PC-9 (cell line): ENCODE measurements around the gene TMEM25. TPM values are rescaled to one million over a fixed set of nuclear protein-coding genes. Genes with fewer than 3 reads are reported as not detected.

Experiments
- BruUV-seq: library from RNA; stranded (reverse); fragments of 400-500 nt; replicated peaks from 2 replicates; lab custom pipeline; 2021; lab: Mats Ljungman, UMichigan
- CTCF ChIA-PET: fragments of 300-600 bp; sonication (Branson Sonifier 250); formaldehyde crosslinking; loops from one replicate; lab custom pipeline; 2022; ENCODE audit warnings: antibody characterized with exemption; lab: Charles Lee
- POLR2A ChIA-PET: fragments of 300-600 bp; sonication (Branson Sonifier 250); formaldehyde crosslinking; loops from one replicate; lab custom pipeline; 2022; ENCODE audit warnings: antibody characterized with exemption; ENCODE audit not compliant: unreplicated experiment; lab: Charles Lee
- DNase-seq, 2 experiments: peaks; one replicate each; pipeline versions ENCODE4 v3.0.0 to v3.0.0-alpha.2; 2015 to 2022; ENCODE audit warnings: mixed read lengths in 1 of 2
- H2AFZ ChIP-seq: fragments of 200-600 bp; sonication (generic); 2 replicates; pipeline ENCODE4 v1.8.1; 2017; ENCODE audit warnings: antibody characterized with exemption
- H3F3A ChIP-seq: fragments of 200-600 bp; sonication (generic); 2 replicates; pipeline ENCODE4 v1.8.1; 2017; ENCODE audit warnings: antibody characterized with exemption, mild to moderate bottlenecking, low read depth; ENCODE audit not compliant: insufficient read depth
- H3K27ac ChIP-seq: fragments of 200-600 bp; sonication (generic); 2 replicates; pipeline ENCODE4 v1.6.1; 2016; ENCODE audit warnings: mixed run types
- H3K27me3 ChIP-seq: fragments of 200-600 bp; sonication (generic); 2 replicates; pipeline ENCODE4 v1.6.1; 2016; ENCODE audit warnings: low read depth, mixed run types; ENCODE audit not compliant: insufficient read depth
- H3K36me3 ChIP-seq: fragments of 200-600 bp; sonication (generic); 2 replicates; pipeline ENCODE4 v1.6.1; 2016; ENCODE audit warnings: low read depth, mixed run types
- H3K4me1 ChIP-seq: fragments of 200-600 bp; sonication (generic); replicated peaks from 2 replicates; pipeline ENCODE4 v1.6.1; 2016; ENCODE audit warnings: mixed run types; ENCODE audit not compliant: insufficient read depth
- H3K4me2 ChIP-seq: fragments of 200-600 bp; sonication (generic); 2 replicates; pipeline ENCODE4 v1.6.1; 2017; ENCODE audit warnings: mixed run types
- H3K4me3 ChIP-seq: fragments of 200-600 bp; sonication (generic); 2 replicates; pipeline ENCODE4 v1.6.1; 2016; ENCODE audit warnings: mixed run types
- H3K79me2 ChIP-seq: fragments of 200-600 bp; sonication (generic); 2 replicates; pipeline ENCODE4 v1.6.1; 2017; ENCODE audit warnings: low read depth, mixed run types
- H3K9me2 ChIP-seq: fragments of 200-600 bp; sonication (generic); 2 replicates; pipeline ENCODE4 v1.8.1; 2017; ENCODE audit warnings: mild to moderate bottlenecking; ENCODE audit not compliant: insufficient read depth
- H3K9me3 ChIP-seq: fragments of 200-600 bp; sonication (generic); 2 replicates; pipeline ENCODE4 v1.8.1; 2016; ENCODE audit warnings: low read depth; ENCODE audit not compliant: insufficient read depth
- H4K20me1 ChIP-seq: fragments of 200-600 bp; sonication (generic); 2 replicates; pipeline ENCODE4 v1.8.1; 2017; ENCODE audit not compliant: insufficient read depth
- CTCF ChIP-seq: fragments of 200-600 bp; sonication (generic); conservative IDR thresholded peaks from 2 replicates; pipeline ENCODE4 v1.6.1; 2017; ENCODE audit warnings: mixed run types, antibody characterized with exemption, mild to moderate bottlenecking, moderate library complexity
- EZH2 ChIP-seq: fragments of 200-600 bp; sonication (generic); IDR thresholded peaks from 2 replicates; pipeline ENCODE4 v1.8.0; 2017; ENCODE audit warnings: antibody characterized with exemption, low read depth
- intact Hi-C: fragments of 100-400 bp; cut with micrococcal nuclease; formaldehyde crosslinking; loops from one replicate; pipeline ENCODE4 v1.10.0; 2022; ENCODE audit not compliant: unreplicated experiment
- total RNA-seq: library from RNA; stranded (reverse); gene quantifications from 2 replicates; pipeline ENCODE4 v1.2.3, GENCODE V29; 2021

The TMEM25 gene
- total RNA-seq, 1 experiment from 2014 or later = 14.1 TPM

- TF ChIP-seq EZH2 = no peak
- no peak for TF ChIP-seq CTCF
- ChIA-PET POLR2A (interaction anchor here (0.6 kb wide), 1 partner anchor 1808 kb away, joined by 3 read pairs; no protein-coding TSS in a partner anchor), CTCF (no interaction called here)
- H3K4me1 ChIP-seq = peaks cover 19% of the 10 kb centered on the region
- H3K27me3 ChIP-seq = no peaks in the 10 kb centered on the region
- BruUV-seq = no TSS peak
- intact Hi-C loops = no loop called here
- H3K4me3 ChIP-seq = no peak within 1 kb of the TSS
- no peak within 1 kb of the TSS for H2AFZ ChIP-seq
- no peaks in the 10 kb centered on the region for H3K79me2 ChIP-seq
- no peak within 1 kb of the TSS for H3K27ac ChIP-seq
- H3K4me2 ChIP-seq = no peak within 1 kb of the TSS
- no peaks in the 10 kb centered on the region for H3K9me2 ChIP-seq
- peak in 1 of 2 experiments; percentile 42 for DNase-seq
- H3F3A ChIP-seq = peaks cover 22% of the 10 kb centered on the region
- no peaks in the 10 kb centered on the region for H4K20me1 ChIP-seq
- peaks cover 8% of the 10 kb centered on the region for H3K36me3 ChIP-seq
- no peaks in the 10 kb centered on the region for H3K9me3 ChIP-seq
Measured at GRCh38 chr11:118527109-118527508, 3.9 kb upstream of the TMEM25 start, which contains the start of gene TTC36. TTC36 (plus strand) TSS chr11:118527474; CDS start chr11:118527495, 21 bp downstream.

- Histone ChIP-seq H3K4me3 (no peak overlapping the region), H3K9me2 (no peaks in the 10 kb centered on the region), H3K9me3 (no peaks in the 10 kb centered on the region), H3K79me2 (no peaks in the 10 kb centered on the region), H3F3A (peaks cover 22% of the 10 kb centered on the region), H3K4me1 (peaks cover 19% of the 10 kb centered on the region), H3K4me2 (no peak overlapping the region), H3K27me3 (no peaks in the 10 kb centered on the region), H2AFZ (no peak overlapping the region), H3K36me3 (0 out of 2 replicates have a peak, but pooled peaks cover 3% of the 10 kb centered on the region), H4K20me1 (no peaks in the 10 kb centered on the region), H3K27ac (no peak overlapping the region)
- intact Hi-C loops = no loop called here
- ChIA-PET POLR2A (no interaction called here), CTCF (no interaction called here)
- DNase-seq = no peak
- no peak for TF ChIP-seq EZH2
- TF ChIP-seq CTCF = no peak
- BruUV-seq = no TSS peak
Measured at GRCh38 chr11:118528511-118528910, 2.5 kb upstream of the TMEM25 start.

GRCh38 chr11:118529584-118530175, 1.3 kb upstream of the TMEM25 start:
- Histone ChIP-seq H3K4me2 (peak overlapping the region; percentile 82), H3K79me2 (no peaks in the 10 kb centered on the region), H3K36me3 (no peaks in the 10 kb centered on the region), H3K4me1 (peaks cover 19% of the 10 kb centered on the region), H3K9me3 (no peaks in the 10 kb centered on the region), H3K27ac (no peak overlapping the region), H2AFZ (no peak overlapping the region), H3K9me2 (no peaks in the 10 kb centered on the region), H3F3A (peaks cover 15% of the 10 kb centered on the region), H3K27me3 (no peaks in the 10 kb centered on the region), H3K4me3 (peak overlapping the region; percentile 77), H4K20me1 (no peaks in the 10 kb centered on the region)
- BruUV-seq = no TSS peak
- CTCF ChIA-PET = no interaction called here
- TF ChIP-seq CTCF (no peak), EZH2 (no peak)
- no peak for DNase-seq
- POLR2A ChIA-PET = interaction anchor here (0.6 kb wide), 1 partner anchor 39 kb away, joined by 3 read pairs; no protein-coding TSS in a partner anchor
- intact Hi-C loops = loop anchor here (2.0 kb wide), 1 partner anchor 37 kb away; no protein-coding TSS in a partner anchor
